Astrocyte (in vitro differentiated cells and primary cell): ENCODE results near the gene TNFRSF8. TPM values are rescaled to one million over a fixed set of nuclear protein-coding genes. Genes with fewer than 3 reads are reported as not detected.

Experiments used
- DNase-seq: peaks from one replicate; pipeline ENCODE4 v3.0.0-alpha.2; 2010; ENCODE audit warnings: low read depth
- FAIRE-seq: peaks from 2 replicates; lab custom pipeline; 2011; peaks lifted over from hg19 to GRCh38; lab: Jason Lieb, UNC
- H2AFZ ChIP-seq: 2 replicates; pipeline ENCODE4 v1.6.0; 2012; ENCODE audit warnings: low read depth, low read length, inconsistent platforms
- H3K27ac ChIP-seq: 2 replicates; pipeline ENCODE4 v1.5.1; 2011; ENCODE audit warnings: low read depth, low read length, inconsistent platforms
- H3K27me3 ChIP-seq: 2 replicates; pipeline ENCODE4 v1.6.0; 2011; ENCODE audit warnings: low read length, inconsistent platforms; ENCODE audit not compliant: insufficient read depth
- H3K36me3 ChIP-seq: 2 replicates; pipeline ENCODE4 v1.5.1; 2011; ENCODE audit warnings: low read length, inconsistent platforms; ENCODE audit not compliant: insufficient read depth
- H3K4me1 ChIP-seq: 2 replicates; pipeline ENCODE4 v1.5.1; 2011; ENCODE audit warnings: low read length, inconsistent platforms; ENCODE audit not compliant: insufficient read depth
- H3K4me2 ChIP-seq: 2 replicates; pipeline ENCODE4 v1.6.0; 2012; ENCODE audit warnings: low read length, inconsistent platforms
- H3K4me3 ChIP-seq: 2 replicates; pipeline ENCODE4 v1.5.1; 2011; ENCODE audit warnings: low read depth, mild to moderate bottlenecking, low read length, inconsistent platforms; ENCODE audit not compliant: insufficient read depth
- H3K79me2 ChIP-seq: 2 replicates; pipeline ENCODE4 v1.6.0; 2012; ENCODE audit warnings: mild to moderate bottlenecking, low read length, inconsistent platforms; ENCODE audit not compliant: insufficient read depth
- H3K9ac ChIP-seq: 2 replicates; pipeline ENCODE4 v1.6.0; 2012; ENCODE audit warnings: mild to moderate bottlenecking, low read length, inconsistent platforms
- H3K9me3 ChIP-seq: 2 replicates; pipeline ENCODE4 v1.5.1; 2012; ENCODE audit warnings: low read depth, mild to moderate bottlenecking, low read length, inconsistent platforms; ENCODE audit not compliant: insufficient read depth
- H4K20me1 ChIP-seq: 2 replicates; pipeline ENCODE4 v1.6.0; 2012; ENCODE audit warnings: low read length, inconsistent platforms; ENCODE audit not compliant: insufficient read depth
- H3K27ac Mint-ChIP-seq: one replicate; pipeline ENCODE4 v1.8.0; 2021; ENCODE audit warnings: mild to moderate bottlenecking, mixed read lengths; ENCODE audit not compliant: unreplicated experiment
- H3K27me3 Mint-ChIP-seq: one replicate; pipeline ENCODE4 v1.8.0; 2021; ENCODE audit warnings: low read depth, mixed read lengths; ENCODE audit not compliant: unreplicated experiment
- H3K36me3 Mint-ChIP-seq: one replicate; pipeline ENCODE4 v1.8.0; 2021; ENCODE audit warnings: low read depth, mixed read lengths; ENCODE audit not compliant: unreplicated experiment
- H3K4me1 Mint-ChIP-seq: one replicate; pipeline ENCODE4 v1.8.0; 2021; ENCODE audit warnings: low read depth, mixed read lengths; ENCODE audit not compliant: unreplicated experiment
- H3K4me3 Mint-ChIP-seq: one replicate; pipeline ENCODE4 v1.8.0; 2021; ENCODE audit warnings: mild to moderate bottlenecking, moderate library complexity, mixed read lengths; ENCODE audit not compliant: unreplicated experiment
- H3K9me3 Mint-ChIP-seq: one replicate; pipeline ENCODE4 v1.8.0; 2021; ENCODE audit warnings: mild to moderate bottlenecking, mixed read lengths; ENCODE audit not compliant: unreplicated experiment
- EZH2 ChIP-seq: IDR thresholded peaks from 2 replicates; pipeline ENCODE4 v1.6.1; 2012; ENCODE audit warnings: mild to moderate bottlenecking, low read length, inconsistent platforms; ENCODE audit not compliant: insufficient read depth
- total RNA-seq: library from RNA; stranded (reverse); gene quantifications from 2 replicates; pipeline ENCODE4 v1.2.1, GENCODE V29; 2021
- TF ChIP-seq, protein P1 (sequence below): IDR thresholded peaks from 2 replicates; pipeline ENCODE4 v1.5.1; 2011; ENCODE audit warnings: low read depth, mild to moderate bottlenecking, inconsistent platforms, low read length, moderate library complexity; ENCODE audit not compliant: insufficient read depth

The TNFRSF8 gene
- total RNA-seq, 1 donor from 2014 or later = 0.16 TPM

DNA sequence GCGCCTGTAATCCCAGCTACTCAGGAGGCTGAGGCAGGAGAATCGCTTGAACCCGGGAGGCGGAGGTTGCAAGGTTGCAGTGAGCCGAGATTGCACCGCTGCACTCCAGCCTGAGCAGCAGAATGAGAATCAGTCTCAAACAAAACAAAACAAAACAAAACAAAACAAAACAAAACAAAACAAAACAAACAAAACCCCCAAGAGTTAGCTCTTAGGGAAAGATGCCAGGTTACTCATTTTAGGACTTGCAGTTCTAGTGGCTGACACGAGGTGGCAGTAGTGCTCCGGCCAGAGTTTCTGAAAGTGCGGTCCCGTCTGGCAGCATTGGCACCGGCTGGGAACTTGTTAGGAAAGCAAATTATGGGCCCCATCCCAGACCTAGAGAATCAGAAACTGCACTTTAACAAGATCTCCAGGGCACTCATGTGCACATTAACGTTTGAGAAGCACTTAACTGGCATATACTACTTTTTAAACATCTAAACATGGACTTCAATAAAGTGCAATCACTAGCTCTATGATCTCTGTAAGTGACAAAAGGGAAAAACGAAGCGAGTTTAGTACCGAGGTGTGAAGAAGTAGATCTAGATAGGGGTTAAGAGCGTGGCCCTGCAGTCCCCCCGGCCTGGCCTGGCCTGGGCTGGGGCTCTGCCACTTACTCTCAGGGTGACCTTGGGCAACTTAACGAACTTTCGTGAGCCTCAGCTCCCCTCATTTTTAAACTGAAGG is 61.8 kb downstream of the TNFRSF8 start:
- no peaks in the 10 kb centered on the region for H3K4me1 ChIP-seq
- H3K9me3 ChIP-seq = no peaks in the 10 kb centered on the region
- no peaks in the 10 kb centered on the region for H3K36me3 ChIP-seq
- FAIRE-seq (no peak), DNase-seq (peak; percentile 15)
- peaks cover 16% of the 10 kb centered on the region for H3K27me3 ChIP-seq
- H3K27ac ChIP-seq = no peak overlapping the region
- no peak overlapping the region for H3K4me3 ChIP-seq
- no peaks in the 10 kb centered on the region for H3K4me1 Mint-ChIP-seq
- peaks cover 61% of the 10 kb centered on the region for H3K27me3 Mint-ChIP-seq
- TF ChIP-seq, protein P1, sequence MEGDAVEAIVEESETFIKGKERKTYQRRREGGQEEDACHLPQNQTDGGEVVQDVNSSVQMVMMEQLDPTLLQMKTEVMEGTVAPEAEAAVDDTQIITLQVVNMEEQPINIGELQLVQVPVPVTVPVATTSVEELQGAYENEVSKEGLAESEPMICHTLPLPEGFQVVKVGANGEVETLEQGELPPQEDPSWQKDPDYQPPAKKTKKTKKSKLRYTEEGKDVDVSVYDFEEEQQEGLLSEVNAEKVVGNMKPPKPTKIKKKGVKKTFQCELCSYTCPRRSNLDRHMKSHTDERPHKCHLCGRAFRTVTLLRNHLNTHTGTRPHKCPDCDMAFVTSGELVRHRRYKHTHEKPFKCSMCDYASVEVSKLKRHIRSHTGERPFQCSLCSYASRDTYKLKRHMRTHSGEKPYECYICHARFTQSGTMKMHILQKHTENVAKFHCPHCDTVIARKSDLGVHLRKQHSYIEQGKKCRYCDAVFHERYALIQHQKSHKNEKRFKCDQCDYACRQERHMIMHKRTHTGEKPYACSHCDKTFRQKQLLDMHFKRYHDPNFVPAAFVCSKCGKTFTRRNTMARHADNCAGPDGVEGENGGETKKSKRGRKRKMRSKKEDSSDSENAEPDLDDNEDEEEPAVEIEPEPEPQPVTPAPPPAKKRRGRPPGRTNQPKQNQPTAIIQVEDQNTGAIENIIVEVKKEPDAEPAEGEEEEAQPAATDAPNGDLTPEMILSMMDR = peak; percentile 98
- no peak for TF ChIP-seq EZH2
- H3K79me2 ChIP-seq = no peaks in the 10 kb centered on the region
- H3K9me3 Mint-ChIP-seq = peaks cover 2% of the 10 kb centered on the region
- no peak overlapping the region for H3K4me3 Mint-ChIP-seq
- H3K9ac ChIP-seq = no peak overlapping the region
- no peak overlapping the region for H2AFZ ChIP-seq
- no peaks in the 10 kb centered on the region for H3K36me3 Mint-ChIP-seq
- no peak overlapping the region for H3K27ac Mint-ChIP-seq
- no peaks in the 10 kb centered on the region for H4K20me1 ChIP-seq
- no peak overlapping the region for H3K4me2 ChIP-seq

DNA sequence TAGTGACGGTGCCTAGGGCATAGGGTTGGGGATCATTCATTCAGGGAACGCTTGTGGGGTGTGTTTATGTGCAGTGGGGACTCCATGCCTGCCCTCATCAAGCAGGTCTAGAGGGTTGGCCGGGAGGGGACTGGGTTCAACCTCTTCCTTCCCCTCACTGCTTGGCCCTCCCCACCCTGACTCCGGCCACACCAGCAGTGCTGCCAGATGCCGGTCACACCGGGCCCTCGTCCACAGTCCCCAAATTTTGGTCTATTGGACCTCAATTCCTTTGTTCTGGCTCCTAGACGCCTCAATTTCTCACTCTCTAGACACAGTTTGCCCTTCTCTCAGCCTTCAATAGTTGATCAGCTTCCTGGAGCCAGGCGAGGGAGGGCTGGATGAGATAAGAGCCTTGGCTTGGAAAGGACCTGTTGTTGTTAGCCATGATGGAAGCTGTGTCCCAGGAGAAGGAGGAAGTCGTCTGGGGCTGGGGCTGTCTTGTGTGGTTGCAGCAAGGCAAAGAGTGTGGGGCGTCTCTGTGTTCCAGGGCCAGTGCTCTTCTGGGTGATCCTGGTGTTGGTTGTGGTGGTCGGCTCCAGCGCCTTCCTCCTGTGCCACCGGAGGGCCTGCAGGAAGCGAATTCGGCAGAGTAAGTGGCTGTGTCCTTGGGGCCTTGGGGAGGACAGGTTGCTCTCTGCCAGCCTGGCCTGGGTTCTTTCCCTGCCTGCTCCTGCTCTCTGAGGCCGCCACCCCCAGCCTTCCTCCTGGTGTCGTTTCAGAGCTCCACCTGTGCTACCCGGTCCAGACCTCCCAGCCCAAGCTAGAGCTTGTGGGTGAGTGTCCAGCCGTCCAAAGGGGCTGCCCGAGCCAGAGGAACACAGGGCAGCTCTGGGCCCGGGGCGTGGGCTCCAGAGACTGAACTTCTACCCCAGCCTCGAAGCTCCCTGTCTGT is 62.6 kb downstream of the TNFRSF8 start:
- no peak overlapping the region for H2AFZ ChIP-seq
- H3K9me3 ChIP-seq = no peaks in the 10 kb centered on the region
- no peak for FAIRE-seq
- H3K27me3 ChIP-seq = peaks cover 12% of the 10 kb centered on the region
- no peaks in the 10 kb centered on the region for H3K4me1 Mint-ChIP-seq
- no peak overlapping the region for H3K27ac Mint-ChIP-seq
- DNase-seq = no peak
- peaks cover 61% of the 10 kb centered on the region for H3K27me3 Mint-ChIP-seq
- H3K27ac ChIP-seq = no peak overlapping the region
- H3K9ac ChIP-seq = no peak overlapping the region
- no peaks in the 10 kb centered on the region for H3K79me2 ChIP-seq
- TF ChIP-seq, protein P1 = no peak
- TF ChIP-seq EZH2 = no peak
- H3K9me3 Mint-ChIP-seq = no peaks in the 10 kb centered on the region
- no peak overlapping the region for H3K4me3 Mint-ChIP-seq
- no peaks in the 10 kb centered on the region for H3K4me1 ChIP-seq
- H3K36me3 ChIP-seq = no peaks in the 10 kb centered on the region
- H4K20me1 ChIP-seq = no peaks in the 10 kb centered on the region
- H3K36me3 Mint-ChIP-seq = no peaks in the 10 kb centered on the region
- no peak overlapping the region for H3K4me3 ChIP-seq
- no peak overlapping the region for H3K4me2 ChIP-seq
